NOMO-1 treated with dmso at 0.1 percent for 144 hours (cell line): ENCODE measurements around the gene CMTM7.
"Not testable (repeated sequence)": the region's sequence is repeated elsewhere in the genome, so short reads cannot be mapped to it uniquely, and the experiment has no call there.

Experiments
- DNase-seq: peaks from one replicate; lab custom pipeline; 2025; ENCODE audit not compliant: unreplicated experiment; lab: John Stamatoyannopoulos, UW

CMTM7 gene

DNA sequence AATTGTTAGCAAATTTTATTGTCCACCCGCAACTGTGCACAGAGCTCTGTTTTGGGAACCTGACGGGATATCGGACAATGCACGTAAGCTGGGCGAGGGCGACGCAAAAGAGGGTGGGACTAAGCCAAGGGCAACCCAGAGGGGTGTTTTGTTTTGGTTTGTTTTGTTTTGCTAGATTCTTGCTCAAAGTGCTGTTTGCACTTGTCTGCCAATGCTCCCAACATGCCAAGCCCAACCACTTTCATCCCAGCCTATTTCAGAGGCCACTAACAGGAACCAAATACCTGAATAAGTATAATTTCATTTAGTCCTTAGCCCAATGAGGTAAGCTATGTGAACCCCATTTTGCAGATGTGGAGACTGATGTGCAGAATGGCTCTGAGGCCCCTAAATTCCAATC is 9.7 kb upstream of the CMTM7 start:
- no peak for DNase-seq

DNA sequence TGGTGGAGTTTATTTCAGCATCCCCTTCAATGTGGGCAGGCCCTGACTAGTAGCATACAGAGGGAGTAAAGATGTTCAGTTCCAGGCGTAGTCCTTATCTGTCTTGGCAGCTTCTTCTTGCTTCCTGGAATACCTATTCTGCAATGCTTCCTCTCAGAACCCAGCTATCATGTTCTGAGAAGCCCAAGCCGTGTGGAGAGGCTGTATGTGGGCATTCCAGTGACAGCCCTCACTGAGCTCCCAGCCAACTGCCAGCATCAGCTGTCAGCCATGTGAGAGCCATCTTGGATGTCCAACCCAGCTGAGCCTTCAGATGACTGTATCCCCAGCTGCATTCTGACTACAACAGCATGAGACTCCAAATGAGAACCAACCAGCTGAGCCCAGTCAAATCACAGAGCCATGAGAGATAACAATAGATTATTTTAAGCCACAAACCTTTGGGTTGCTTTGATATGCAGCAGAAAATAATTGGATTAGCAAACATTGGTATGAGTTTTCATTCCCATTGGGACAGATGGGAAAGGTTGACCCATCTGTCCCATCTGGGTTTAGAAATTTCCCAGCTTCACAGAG is 8.4 kb upstream of the CMTM7 start:
- DNase-seq, result no peak

DNA sequence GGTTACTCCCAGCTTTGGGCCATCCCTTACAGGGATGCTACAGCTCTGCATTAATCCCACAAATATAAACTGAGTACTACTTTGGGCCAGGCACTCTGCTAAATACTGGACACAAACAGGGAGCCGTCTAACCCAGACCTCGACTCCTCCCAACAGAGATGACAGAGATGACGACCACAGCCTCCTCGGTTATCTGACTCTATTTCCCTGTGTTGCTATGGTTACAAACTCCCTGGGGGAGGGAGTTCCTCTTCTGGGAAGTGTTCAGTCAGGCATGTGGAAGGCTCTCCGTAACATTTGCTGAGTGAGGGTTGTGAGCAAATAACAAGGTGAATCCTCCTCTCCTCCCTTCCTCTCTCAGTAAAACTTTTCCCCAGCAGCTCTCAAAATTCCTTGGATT is 6.7 kb upstream of the CMTM7 start:
- no peak for DNase-seq

DNA sequence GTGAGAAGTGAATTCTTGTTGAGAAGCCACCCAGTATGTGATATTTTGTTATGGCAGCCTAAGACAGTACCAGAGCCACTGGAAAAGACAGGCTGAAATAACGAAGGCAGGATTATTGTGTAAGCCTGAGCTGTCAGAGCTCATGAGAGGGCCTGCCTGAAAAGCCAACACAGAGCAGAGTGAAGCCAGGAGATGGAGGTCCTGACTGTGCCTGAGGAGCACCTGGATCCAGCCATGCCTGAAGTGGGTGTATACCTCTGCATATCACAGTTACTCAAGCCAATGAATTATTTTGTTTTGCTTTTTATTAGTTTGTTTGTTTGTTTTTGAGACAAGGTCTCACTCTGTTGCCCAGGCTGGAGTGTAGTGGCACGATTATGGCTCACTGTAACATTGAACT is 4.1 kb upstream of the CMTM7 start:
- DNase-seq, result no peak

DNA sequence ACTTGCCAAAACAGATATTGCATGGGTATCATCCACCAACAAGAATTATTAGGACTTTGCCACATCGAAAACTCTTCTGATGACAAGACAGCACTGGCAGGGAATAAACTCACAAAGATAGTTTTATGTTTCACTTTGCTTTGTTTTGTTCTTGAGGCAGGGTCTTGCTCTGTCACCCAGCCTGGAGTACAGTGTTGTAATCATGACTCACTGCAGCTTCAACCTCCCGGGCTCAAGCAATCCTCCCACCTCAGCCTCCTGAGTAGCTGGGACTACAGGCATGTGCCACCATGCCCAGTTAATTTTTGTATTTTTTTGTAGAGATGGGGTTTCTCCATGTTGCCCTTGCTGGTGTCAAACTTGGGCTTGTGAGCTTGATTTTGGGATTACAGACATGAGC is 2.1 kb upstream of the CMTM7 start:
- DNase-seq, result not testable (repeated sequence)

DNA sequence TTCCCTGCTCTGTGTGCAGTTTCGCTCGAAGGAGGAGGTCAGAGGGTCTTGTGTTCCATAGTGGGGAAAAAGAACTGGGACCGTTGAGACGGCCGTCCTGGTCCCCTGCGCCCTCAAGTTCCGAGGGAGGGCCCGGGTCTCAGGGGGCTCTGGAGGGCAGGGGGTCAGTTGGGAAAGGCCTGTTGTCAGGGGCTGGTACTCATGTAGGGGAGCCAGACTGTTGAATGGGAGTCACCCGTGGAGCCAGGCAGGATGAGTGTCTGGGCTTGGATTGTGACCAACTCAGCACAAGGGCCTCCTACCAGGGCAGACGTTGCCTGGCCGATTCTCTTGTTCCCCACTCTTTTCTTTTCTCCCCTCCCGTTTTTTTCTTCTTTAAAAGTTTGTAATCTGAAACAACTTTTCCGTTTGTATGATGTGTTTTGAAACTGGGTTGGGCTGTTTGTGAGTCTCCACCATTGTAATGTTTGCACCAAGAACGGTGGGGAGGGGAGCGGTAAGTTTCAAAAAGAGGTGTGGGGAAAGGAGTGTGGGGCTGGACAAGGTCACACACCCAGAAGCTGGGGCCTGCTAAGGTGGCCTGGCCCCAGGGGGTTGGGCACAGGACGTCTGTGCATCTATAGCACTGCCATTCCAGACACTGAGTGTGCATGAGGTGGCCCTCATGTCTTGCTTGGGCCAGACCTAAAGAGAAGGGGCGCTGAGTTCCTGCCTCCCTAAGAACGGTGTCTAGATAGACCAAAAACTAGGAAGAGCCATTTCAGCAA is 1.1 kb downstream of the CMTM7 start:
- no peak for DNase-seq

DNA sequence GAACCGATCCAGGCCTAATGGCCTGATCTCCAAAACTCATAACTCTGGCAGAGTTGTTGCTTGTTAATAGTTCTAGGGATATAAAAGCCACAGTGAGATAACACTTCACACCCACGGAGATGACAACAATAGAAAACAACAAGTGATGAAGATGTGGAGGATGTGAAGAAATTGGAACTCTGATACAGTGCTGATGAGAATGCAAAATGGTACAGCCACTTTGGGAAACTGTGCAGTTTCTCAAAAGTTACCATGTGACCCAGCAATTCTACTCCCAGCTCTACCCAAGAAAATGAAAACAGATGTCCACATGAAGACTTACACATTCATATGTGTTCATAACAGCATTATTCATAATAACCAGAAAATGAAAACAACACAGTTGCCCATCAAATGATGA is 3.8 kb downstream of the CMTM7 start:
- DNase-seq, result no peak

DNA sequence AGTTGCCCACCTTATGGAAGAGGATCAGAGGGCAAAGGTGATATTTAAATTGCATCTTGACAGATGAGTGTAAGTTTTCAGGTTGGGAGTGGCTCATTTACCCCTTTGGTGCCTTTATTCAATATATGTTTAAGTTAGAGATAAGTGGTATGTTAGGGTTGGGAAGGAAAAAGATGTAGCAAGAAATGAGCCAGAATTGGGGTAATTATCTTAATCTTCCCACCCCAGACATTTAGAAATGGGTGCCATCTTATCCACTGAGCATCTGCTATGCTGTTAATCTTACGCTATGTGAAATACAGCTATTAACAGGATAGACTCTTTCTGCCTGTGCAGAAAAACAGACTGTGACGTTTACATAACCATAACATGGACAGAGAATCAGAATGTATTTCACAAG is 6.3 kb downstream of the CMTM7 start:
- no peak for DNase-seq

DNA sequence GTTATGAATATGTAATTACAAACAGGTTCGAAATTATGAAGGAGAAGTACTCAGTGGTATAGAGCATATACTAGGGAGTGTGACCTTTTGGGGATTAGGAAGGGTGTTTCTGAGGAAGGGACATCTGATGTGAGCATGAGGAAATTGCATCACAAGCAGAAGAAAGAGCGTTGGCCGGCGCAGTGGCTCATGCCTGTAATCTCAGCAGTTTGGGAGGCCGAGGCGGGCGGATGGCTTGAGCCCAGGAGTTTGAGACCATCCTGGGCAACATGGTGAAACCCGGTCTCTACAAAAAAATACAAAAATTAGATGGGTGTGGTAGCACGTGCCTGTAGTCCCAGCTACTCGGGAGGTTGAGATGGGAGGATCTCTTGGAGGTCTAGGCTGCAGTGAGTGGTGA is 6.9 kb downstream of the CMTM7 start:
- peak; percentile 36 for DNase-seq

DNA sequence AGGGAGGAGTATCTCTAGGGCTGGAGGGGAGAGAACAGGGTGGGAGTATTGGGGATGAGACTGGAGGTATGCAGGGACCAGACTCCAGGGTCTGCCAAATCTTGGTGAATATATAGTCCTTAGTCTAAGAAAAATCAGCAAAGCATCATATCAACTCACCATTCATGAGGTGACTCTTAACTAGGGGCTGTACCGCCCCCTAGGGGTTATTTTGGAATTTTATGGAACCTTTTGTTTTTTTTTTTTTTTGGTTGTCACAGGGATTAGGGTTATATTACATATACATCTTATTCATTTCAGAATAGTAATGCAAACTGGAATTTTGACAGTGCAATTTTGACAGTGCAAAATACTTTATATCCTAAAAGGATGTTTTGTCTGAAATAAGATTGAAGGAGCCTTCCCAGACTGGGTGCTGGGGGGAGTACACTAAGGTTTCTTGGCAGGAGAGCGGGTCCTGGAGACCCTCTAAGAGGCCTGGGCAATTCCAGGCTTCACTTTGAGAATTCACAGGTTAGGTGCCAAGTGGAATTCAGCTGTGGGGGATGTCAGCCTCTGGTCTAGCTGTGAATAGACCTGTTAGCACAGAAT is 7.5 kb downstream of the CMTM7 start:
- no peak for DNase-seq

DNA sequence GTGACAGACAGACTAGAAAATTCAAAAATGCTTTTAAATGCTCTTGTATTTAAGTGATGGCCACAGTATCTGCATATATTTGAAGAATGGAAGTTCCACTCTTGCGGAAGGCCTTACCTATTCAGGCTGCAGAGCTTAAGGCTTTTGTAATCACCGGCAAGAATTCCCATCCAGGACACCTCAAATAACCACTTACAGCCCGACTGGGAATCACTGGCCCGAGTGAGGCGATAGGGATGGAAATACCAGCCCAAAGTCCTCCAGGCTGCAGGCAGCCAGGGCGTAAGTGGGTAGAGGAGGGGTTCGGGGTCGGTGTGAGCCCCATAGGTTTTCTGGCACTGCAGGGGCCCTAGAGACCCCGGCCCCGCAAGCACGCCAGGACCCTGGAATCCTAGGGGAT is 9.5 kb downstream of the CMTM7 start:
- DNase-seq, result no peak

DNA sequence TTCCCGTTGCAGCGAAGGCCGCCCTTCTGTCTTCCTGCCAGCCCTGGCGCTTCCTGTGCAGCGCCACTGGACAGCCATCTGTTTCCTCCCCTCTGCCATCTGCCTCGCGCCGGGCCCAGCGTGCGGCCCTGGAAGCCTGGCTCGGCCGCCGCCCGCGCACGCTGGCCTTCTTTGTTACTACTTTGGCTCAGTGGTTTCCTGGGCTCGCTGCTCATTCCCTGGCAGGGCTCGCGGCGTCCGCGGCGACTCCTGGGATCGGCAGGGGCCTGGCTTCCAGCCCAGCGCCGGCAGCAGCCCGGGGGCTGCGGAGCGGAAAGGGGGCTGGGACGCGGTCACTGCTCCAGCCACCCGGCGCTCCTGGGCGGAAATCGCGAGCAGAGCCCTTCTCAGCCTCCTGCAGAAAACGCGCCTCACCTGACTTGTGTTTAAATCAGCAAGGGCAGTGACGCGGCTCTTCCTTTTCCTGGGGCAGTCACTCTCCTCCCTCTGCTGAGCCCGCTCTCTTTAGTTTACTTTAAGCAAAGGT is 10.0 kb downstream of the CMTM7 start:
- DNase-seq, result peak; percentile 14

DNA sequence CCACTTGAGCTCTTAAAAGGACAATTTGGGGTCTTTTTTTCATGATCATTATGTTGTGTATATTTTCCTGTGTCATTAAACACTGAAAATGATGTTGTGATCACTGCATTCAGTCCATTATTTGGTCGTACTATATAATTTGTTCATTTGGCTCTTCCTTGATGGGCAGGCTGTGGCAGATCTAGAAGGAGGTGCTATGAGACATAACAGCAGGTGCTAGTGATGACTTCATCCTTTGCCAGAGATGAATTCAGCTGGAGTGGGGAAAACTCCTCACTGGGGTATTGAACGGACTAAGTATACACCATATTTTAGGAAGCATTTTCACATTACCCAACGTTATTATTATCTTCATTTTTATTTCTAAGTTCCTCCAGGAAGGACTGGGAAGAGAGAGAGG is 12.0 kb downstream of the CMTM7 start:
- no peak for DNase-seq

DNA sequence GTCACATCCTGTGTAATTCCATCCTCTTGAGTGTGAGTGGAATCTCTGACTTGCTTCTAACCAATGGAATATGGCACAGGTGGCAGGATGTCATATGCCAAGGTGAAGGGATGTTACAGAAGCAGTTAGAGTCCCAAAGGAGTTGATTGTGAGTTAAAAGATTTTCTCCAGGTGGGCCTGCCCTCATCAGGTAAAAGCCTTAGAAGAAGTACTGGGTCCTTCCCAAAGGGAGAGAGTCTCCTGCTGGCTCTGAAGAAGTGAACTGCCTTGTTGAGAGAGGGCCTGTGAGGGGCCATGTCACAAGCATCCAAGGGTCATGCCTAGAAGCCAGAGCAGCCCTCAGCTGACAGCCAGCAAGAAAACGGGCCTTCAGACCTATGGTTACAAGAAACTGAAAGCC is 13.1 kb downstream of the CMTM7 start:
- no peak for DNase-seq

DNA sequence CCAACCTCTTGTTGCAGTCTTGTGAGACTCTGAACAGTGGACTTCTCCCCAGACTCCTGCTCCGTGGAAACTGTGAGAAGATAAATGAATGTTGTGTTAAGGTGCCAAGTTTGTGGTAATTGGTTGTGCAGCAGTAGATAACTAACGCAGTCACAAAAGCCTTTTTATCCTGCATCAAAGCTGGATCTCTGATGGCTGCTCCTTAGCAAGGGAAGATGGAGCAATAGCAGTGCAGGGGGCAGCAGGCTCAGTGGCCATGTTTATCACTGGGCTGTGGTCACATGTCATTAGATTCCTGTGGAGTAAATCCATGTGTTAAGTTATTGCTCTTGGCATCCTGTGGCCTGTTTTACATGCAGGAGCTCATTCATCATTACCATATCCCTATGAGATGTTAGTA is 13.5 kb downstream of the CMTM7 start:
- DNase-seq, result no peak

DNA sequence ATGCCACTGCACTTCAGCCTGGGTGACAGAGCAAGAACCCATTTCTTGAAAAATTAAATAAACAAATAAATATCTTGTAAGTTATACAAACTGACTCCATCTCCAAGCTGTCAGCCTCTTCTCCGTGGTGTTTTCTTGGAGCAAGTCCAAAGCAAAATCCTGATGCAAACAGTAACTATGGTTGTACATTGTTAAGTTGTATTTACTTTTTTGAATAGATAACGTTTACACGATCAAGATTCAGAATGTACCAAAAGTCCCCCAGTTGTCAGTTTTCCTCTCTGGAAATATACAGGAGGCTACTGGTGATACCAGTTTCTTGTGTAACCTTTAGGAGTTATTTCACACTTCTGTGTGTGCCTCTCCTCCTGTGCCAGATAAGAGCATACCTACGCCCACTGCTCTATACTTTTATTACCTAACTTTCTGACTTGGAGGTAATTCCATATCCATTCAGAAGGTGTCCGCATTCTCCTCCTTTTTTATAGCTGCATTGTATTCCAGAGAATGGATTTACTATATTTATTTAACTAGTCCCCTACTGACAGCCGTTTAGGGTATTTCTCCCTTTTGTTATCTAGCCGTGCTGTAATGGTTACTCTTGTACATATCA is 14.2 kb downstream of the CMTM7 start:
- no peak for DNase-seq

DNA sequence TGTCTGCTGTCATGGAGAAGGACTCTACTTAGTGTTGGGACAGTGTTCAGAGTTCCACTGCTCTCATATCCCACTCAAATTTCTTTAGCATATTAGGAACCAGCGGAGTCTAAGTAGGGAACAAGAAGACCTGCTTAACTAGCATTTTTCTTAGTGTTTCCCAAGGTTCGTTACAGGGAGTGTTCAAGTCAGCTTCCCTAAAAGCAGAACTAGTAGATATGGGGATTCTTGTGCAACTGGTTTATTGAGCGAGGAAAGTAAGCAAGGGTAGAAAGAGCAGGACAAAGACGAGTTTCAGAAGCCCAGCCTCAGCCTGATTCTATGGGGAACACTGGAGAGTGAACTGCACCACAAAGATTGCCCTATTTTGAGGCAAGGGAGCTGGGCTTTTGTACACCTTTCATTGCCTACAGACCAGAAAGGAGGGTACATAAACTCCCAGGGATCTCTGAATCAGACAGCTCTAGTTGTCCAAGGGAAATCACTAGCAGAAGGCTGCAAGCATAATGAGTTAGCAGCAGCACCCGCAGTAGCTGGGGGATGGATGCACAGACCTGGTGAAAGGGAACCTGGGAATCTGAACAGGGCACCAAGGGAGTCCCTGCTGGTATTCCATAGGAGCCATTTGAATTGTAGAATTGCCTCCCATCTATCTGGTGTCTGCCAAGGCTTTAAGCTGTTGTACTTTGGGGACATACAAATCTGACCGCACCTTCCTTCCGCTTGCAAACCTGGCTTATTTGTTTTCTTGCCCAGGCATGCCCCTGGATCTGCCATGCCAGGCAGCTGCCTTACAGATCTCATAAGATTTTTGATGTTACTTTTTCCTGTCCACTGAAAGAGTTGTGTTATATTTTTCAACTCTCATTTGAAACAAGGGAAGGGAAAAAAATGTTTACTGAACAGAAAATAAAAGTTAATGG is 15.1 kb downstream of the CMTM7 start:
- DNase-seq, result peak; percentile 67

DNA sequence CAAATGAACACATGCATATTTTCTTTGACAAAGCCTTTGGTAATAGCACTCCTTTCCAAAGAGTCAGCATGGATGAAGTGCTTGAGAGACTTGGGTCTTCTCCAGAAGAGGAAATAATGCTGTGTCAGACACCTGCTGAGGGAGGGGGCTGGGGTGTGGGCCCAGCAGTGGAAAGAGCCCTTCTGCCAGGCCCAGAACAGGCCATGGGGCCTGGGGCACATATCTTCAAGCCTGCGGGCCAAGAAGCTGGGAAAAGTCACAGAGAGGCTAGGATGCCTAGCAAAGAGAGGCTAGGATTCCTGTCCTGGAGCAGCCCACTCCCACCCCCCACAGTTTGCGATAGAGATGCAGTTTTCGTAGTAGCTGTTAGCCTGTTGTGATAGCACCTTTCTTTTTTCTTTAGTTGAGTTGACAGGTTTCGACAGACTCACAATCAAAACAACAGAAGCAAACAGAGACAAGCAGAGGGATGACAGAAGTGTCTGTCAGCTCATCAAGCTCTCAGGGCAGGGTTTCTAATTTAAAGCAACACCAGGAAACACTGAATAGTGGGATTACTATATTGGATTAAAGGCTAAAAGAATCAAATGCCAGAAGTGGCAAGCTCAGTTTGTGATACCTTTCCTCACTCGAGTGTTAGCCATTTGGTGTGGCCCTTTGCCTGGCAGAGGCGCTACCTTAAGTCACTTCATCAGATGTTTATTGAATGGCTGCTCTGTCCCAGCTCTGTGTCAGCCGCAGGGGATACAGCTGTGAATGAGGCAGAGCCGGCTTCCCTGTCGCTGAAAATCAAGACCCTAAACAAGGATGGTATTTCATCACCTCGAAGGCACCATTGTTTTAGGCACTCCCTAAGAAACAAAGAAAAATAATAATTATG is 19.0 kb downstream of the CMTM7 start:
- DNase-seq, result no peak

DNA sequence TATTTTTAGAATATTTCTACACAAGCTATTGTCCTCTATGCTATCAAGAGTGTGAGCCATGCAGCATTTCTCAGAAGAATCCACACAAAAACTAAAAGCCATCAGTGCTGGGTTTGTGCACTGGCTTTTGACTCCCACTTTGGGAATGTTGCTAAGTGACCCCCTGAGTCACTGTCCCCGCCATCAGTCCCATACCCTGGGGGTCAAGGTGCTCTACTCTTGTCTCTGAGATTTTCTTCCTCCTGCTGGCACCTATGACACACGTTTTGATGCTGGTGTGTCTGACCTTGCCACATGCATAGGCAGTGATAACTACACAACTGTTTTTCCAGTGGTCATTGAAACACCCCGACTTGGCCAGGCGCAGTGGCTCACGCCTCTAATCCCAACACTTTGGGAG is 19.8 kb downstream of the CMTM7 start:
- no peak for DNase-seq

DNA sequence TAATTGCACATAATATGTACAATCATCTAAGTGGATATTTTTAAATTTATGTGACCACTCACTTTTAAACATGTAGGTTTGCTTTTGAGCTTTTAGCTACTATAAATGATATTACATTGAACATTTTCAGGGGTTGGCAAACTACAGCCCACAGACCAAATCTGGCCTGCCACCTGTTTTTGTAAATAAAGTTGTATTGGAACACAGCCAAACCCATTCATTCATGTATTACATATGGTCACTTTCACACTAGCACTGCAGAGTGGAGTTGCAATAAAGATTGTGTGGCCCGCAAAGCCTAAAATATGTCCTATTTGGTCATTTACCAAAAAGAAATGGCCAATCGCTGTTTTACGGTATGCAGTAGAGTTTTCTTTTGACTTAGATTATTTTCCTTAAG is 21.2 kb downstream of the CMTM7 start:
- DNase-seq, result no peak
